K562 (cell line): Measurements from ENCODE around the gene PDIA5. TPM values are rescaled to one million over a fixed set of nuclear protein-coding genes. Genes with fewer than 3 reads are reported as not detected.

Experiments
- ATAC-seq: fragments of 200-7000 bp; cut with Tn5 transposase; 3 replicates; pipeline ENCODE4 v1.9.1; 2020; ENCODE audit warnings: moderate library complexity
- Bru-seq: library from RNA; stranded (reverse); fragments of 400-500 nt; gene quantifications from one replicate; lab custom pipeline; 2021; lab: Mats Ljungman, UMichigan
- BruChase-seq, 2 experiments: library from RNA; stranded (reverse); fragments of 400-500 nt; gene quantifications; one replicate each; lab custom pipeline; 2021; lab: Mats Ljungman, UMichigan
- BruUV-seq: library from RNA; stranded (reverse); fragments of 400-500 nt; replicated peaks from 2 replicates; lab custom pipeline; 2021; lab: Mats Ljungman, UMichigan
- CTCF ChIA-PET: fragments of 300-600 bp; formaldehyde crosslinking; extraction: SDS; loops from one replicate; lab custom pipeline; 2021; ENCODE audit warnings: low intra/inter-chr PET ratio; lab: Yijun Ruan, JAX
- POLR2A ChIA-PET: fragments of 300-600, 350-650 bp; sonication (Branson Sonifier 250); formaldehyde crosslinking; extraction: SDS; loops from one replicate; lab custom pipeline; 2021; ENCODE audit warnings: antibody characterized with exemption, inconsistent platforms; lab: Yijun Ruan, JAX
- DNase-seq, 4 experiments: peaks; one replicate each; pipeline versions ENCODE4 v3.0.0 to v3.0.0-alpha.2; 2011 to 2018; ENCODE audit warnings: low spot score in 3 of 4, mixed read lengths in 3 of 4; ENCODE audit errors: extremely low read depth in 1 of 4
- FAIRE-seq: peaks from 2 replicates; lab custom pipeline; 2011; peaks lifted over from hg19 to GRCh38; lab: Jason Lieb, UNC
- H2AFZ ChIP-seq: 2 replicates; pipeline ENCODE4 v1.6.0; 2011; ENCODE audit warnings: low read depth, low read length, control low read depth, inconsistent platforms
- H3K27ac ChIP-seq: fragments of 200-600 bp; 3 replicates; pipeline ENCODE4 v1.8.0; 2011; ENCODE audit warnings: low read depth, mild to moderate bottlenecking, control low read depth, inconsistent platforms, low read length, moderate library complexity, mixed read lengths; ENCODE audit errors: extremely low read depth
- H3K27me3 ChIP-seq, 2 experiments: fragments of 300-600 bp in 1 of 2; 2 replicates in 1 of 2; 3 replicates in 1 of 2; pipeline versions ENCODE4 v1.6.0 to v1.8.0; 2011; ENCODE audit warnings: inconsistent platforms in 2 of 2, low read length in 2 of 2, mild to moderate bottlenecking in 1 of 2, mixed read lengths in 1 of 2, moderate library complexity in 1 of 2; ENCODE audit not compliant: control insufficient read depth in 2 of 2, insufficient read depth in 2 of 2
- H3K36me3 ChIP-seq: fragments of 300-600 bp; 3 replicates; pipeline ENCODE4 v1.8.0; 2011; ENCODE audit warnings: mild to moderate bottlenecking, low read length, inconsistent platforms; ENCODE audit not compliant: control insufficient read depth, insufficient read depth
- H3K4me1 ChIP-seq, 2 experiments: fragments of 200-600 bp in 1 of 2; replicated peaks in 1 of 2; 2 replicates in 1 of 2; 3 replicates in 1 of 2; pipeline versions ENCODE4 v1.5.1 to v1.8.0; 2011; ENCODE audit warnings: inconsistent platforms in 2 of 2, low read length in 2 of 2, mild to moderate bottlenecking in 1 of 2, mixed read lengths in 1 of 2, moderate library complexity in 1 of 2; ENCODE audit not compliant: control insufficient read depth in 2 of 2, insufficient read depth in 2 of 2
- H3K4me2 ChIP-seq: 2 replicates; pipeline ENCODE4 v1.6.1; 2011; ENCODE audit warnings: low read length, control low read depth, inconsistent platforms, mixed read lengths; ENCODE audit not compliant: insufficient read depth
- H3K4me3 ChIP-seq: fragments of 200-600 bp; sonication (generic), shearing (Covaris generic); 2 replicates; pipeline ENCODE4 v1.5.1; 2016; ENCODE audit warnings: control low read depth, inconsistent platforms
- H3K79me2 ChIP-seq: fragments of 200-600 bp; 3 replicates; pipeline ENCODE4 v1.8.0; 2011; ENCODE audit warnings: low read length, inconsistent platforms; ENCODE audit not compliant: control insufficient read depth, insufficient read depth
- H3K9ac ChIP-seq, 2 experiments: 2 replicates each; pipeline versions ENCODE4 v1.6.0 to v1.6.1; 2011; ENCODE audit warnings: low read depth in 2 of 2, low read length in 2 of 2, control low read depth in 1 of 2, inconsistent platforms in 1 of 2, mild to moderate bottlenecking in 1 of 2, mixed read lengths in 1 of 2; ENCODE audit not compliant: insufficient read depth in 1 of 2
- H3K9me1 ChIP-seq: one replicate; pipeline ENCODE4 v1.6.0; 2011; ENCODE audit warnings: inconsistent platforms, mild to moderate bottlenecking, low read length, moderate library complexity; ENCODE audit not compliant: control insufficient read depth, insufficient read depth
- H3K9me3 ChIP-seq: replicated peaks from 2 replicates; pipeline ENCODE4 v1.5.1; 2011; ENCODE audit warnings: low read depth, low read length, inconsistent platforms; ENCODE audit not compliant: control insufficient read depth, insufficient read depth
- H4K20me1 ChIP-seq: replicated peaks from 2 replicates; pipeline ENCODE4 v1.6.1; 2011; ENCODE audit warnings: low read length, inconsistent platforms, mixed read lengths; ENCODE audit not compliant: control insufficient read depth, insufficient read depth
- COPS2 ChIP-seq: fragments of 450-650 bp; conservative IDR thresholded peaks from 2 replicates; pipeline ENCODE4 v1.6.1; 2016; ENCODE audit warnings: mild to moderate bottlenecking, moderate library complexity
- PRPF4 ChIP-seq: fragments of 200-400 bp; formaldehyde crosslinking; IDR thresholded peaks from one replicate; pipeline ENCODE4 v1.6.1; 2017; ENCODE audit warnings: low read length, low read depth, mild to moderate bottlenecking; ENCODE audit not compliant: insufficient read depth, poor library complexity, severe bottlenecking
- WGBS: fragments of 100-300 bp; shearing (Covaris generic); methylation state at CpG from one replicate; pipeline ENCODE4 v1.1.6; 2016; ENCODE audit warnings: low coverage, mixed read lengths; ENCODE audit not compliant: insufficient coverage; ENCODE audit errors: missing lambda C conversion rate; 5-methylcytosine and 5-hydroxymethylcytosine counted together
- in situ Hi-C: fragments of 300-500 bp; cut with MboI; formaldehyde crosslinking; loops from 4 replicates; pipeline ENCODE4 v1.15.0; 2018; ENCODE audit warnings: inconsistent platforms, mixed read lengths
- intact Hi-C: fragments of 100-400 bp; cut with micrococcal nuclease; formaldehyde crosslinking; loops from 2 replicates; pipeline ENCODE4 v1.14.2; 2022
- long read RNA-seq, 3 experiments: library from polyadenylated mRNA in 2 of 3; library from RNA in 1 of 3; unstranded in 2 of 3; stranded (forward) in 1 of 3; transcript quantifications; one replicate each; pipeline ENCODE4 v2.0.0, GENCODE V29; 2019 to 2022
- polyA minus RNA-seq, 3 experiments: library from RNA; depleted of rRNA, polyadenylated mRNA; stranded (reverse); fragments of >200 nt; gene quantifications; 2 replicates each; pipeline ENCODE4 v1.2.3, GENCODE V29; 2011
- polyA plus RNA-seq, 8 experiments: library from polyadenylated mRNA; depleted of rRNA in 4 of 8; stranded (reverse) in 5 of 8; unstranded in 3 of 8; fragments of >200 nt; fragmentation: Nextera tagmentation in 2 of 8; fragmentation: Illumina TruSeq in 1 of 8; extraction: Ambion mirVana in 2 of 8; extraction: Trizol in 1 of 8; gene quantifications; 2 replicates each; pipeline versions ENCODE4 v1.2.1 to v1.2.3, GENCODE V29; 2011 to 2014; ENCODE audit warnings: inconsistent platforms in 1 of 8, missing spikeins in 1 of 8
- total RNA-seq, 7 experiments: library from RNA; depleted of rRNA in 6 of 7; stranded (reverse); fragments of >200 nt in 6 of 7; fragmentation: Illumina TruSeq in 2 of 7; extraction: Trizol in 2 of 7; gene quantifications; 2 replicates each; pipeline versions ENCODE4 v1.2.1 to v1.2.3, GENCODE V29; 2011 to 2021; ENCODE audit warnings: low replicate concordance in 1 of 7
- TF ChIP-seq, protein P1 (sequence below): fragments of 250-450 bp; sonication (Bioruptor Pico); IDR thresholded peaks from 2 replicates; pipeline ENCODE4 v1.8.0; 2021; ENCODE audit warnings: mild to moderate bottlenecking, moderate library complexity
- TF ChIP-seq, protein P2 (sequence below), 2 experiments: fragments of 450-650 bp; IDR thresholded peaks; 2 replicates each; pipeline ENCODE4 v1.6.1; 2018; ENCODE audit warnings: mild to moderate bottlenecking in 2 of 2, low read depth in 1 of 2; ENCODE audit not compliant: partially characterized antibody in 2 of 2
- TF ChIP-seq, protein P3 (sequence below): conservative IDR thresholded peaks from 2 replicates; pipeline ENCODE4 v1.6.1; 2011; ENCODE audit warnings: low read depth, mild to moderate bottlenecking, low read length; ENCODE audit not compliant: control insufficient read depth

PDIA5 gene
- total RNA-seq (2011; cell fraction: chromatin; rRNA removed; ENCODE audit: low replicate concordance): 90.0 and 97.0 TPM in 2 replicates
- 67.5 and 68.0 TPM in 2 replicates for total RNA-seq (2011; cell fraction: nucleolus; rRNA removed)
- 61.6 and 64.2 TPM in 2 replicates for total RNA-seq (2011; cell fraction: nucleoplasm; rRNA removed)
- total RNA-seq (2014; rRNA removed) (19.6 and 20.9 TPM in 2 replicates), total RNA-seq (2014; rRNA removed; fragmentation: Illumina TruSeq; extraction: Trizol) (18.2 and 21.4 TPM in 2 replicates), total RNA-seq (2015; rRNA removed; fragmentation: Illumina TruSeq; extraction: Trizol) (16.1 and 18.0 TPM in 2 replicates), total RNA-seq (2021) (23.9 and 27.5 TPM in 2 replicates), polyA plus RNA-seq (2011; rRNA removed) (29.2 and 31.8 TPM in 2 replicates), polyA plus RNA-seq (2014; fragmentation: Illumina TruSeq; extraction: Trizol) (24.9 and 25.9 TPM in 2 replicates), polyA plus RNA-seq (2014; fragmentation: Nextera tagmentation; extraction: Ambion mirVana) (1 to 10 TPM; 3.4 to 4.7 TPM), polyA plus RNA-seq (2014; rRNA removed) (25.7 and 30.0 TPM in 2 replicates), polyA minus RNA-seq (2011; rRNA and poly(A)+ RNA removed) (33.5 and 35.7 TPM in 2 replicates), Bru-seq, nascent RNA (percentile 77 among the genes with signal in this experiment), BruChase-seq, experiment 1, labeled RNA remaining after a 2-hour chase (percentile 73 among the genes with signal in this experiment), BruChase-seq, experiment 2, labeled RNA remaining after a 6-hour chase (percentile 70 among the genes with signal in this experiment)
- polyA plus RNA-seq (2011; cell fraction: cytosol; rRNA removed): 22.6 and 29.7 TPM in 2 replicates
- polyA plus RNA-seq (2011; cell fraction: nucleus; rRNA removed): 29.8 and 32.1 TPM in 2 replicates
- polyA plus RNA-seq (2012): 20.2 and 26.6 TPM in 2 replicates
- 14.5 and 20.6 TPM in 2 replicates for polyA minus RNA-seq (2011; cell fraction: cytosol; rRNA and poly(A)+ RNA removed)
- polyA minus RNA-seq (2011; cell fraction: nucleus; rRNA and poly(A)+ RNA removed): 11.2 and 26.9 TPM in 2 replicates
- long read RNA-seq, experiment 1, transcript PDIA5-201 (17 exons, 1,799 nt): major isoform, 60 of 93 reads
- long read RNA-seq, experiment 1, partial matches to known transcripts: 25 of 93 reads
- long read RNA-seq, experiment 1, other reads (novel, unspliced or antisense): 7 of 93 reads
- long read RNA-seq, experiment 2, transcript PDIA5-201 (17 exons, 1,799 nt): major isoform, 22 of 32 reads
- long read RNA-seq, experiment 2, partial matches to known transcripts: 4 of 32 reads
- long read RNA-seq, experiment 2, other reads (novel, unspliced or antisense): 5 of 32 reads
- long read RNA-seq, experiment 3, transcript PDIA5-201 (17 exons, 1,799 nt): major isoform, 23 of 26 reads
- long read RNA-seq, experiment 3, partial matches to known transcripts: 1 of 26 reads
- long read RNA-seq, experiment 3, other reads (novel, unspliced or antisense): 2 of 26 reads

DNA sequence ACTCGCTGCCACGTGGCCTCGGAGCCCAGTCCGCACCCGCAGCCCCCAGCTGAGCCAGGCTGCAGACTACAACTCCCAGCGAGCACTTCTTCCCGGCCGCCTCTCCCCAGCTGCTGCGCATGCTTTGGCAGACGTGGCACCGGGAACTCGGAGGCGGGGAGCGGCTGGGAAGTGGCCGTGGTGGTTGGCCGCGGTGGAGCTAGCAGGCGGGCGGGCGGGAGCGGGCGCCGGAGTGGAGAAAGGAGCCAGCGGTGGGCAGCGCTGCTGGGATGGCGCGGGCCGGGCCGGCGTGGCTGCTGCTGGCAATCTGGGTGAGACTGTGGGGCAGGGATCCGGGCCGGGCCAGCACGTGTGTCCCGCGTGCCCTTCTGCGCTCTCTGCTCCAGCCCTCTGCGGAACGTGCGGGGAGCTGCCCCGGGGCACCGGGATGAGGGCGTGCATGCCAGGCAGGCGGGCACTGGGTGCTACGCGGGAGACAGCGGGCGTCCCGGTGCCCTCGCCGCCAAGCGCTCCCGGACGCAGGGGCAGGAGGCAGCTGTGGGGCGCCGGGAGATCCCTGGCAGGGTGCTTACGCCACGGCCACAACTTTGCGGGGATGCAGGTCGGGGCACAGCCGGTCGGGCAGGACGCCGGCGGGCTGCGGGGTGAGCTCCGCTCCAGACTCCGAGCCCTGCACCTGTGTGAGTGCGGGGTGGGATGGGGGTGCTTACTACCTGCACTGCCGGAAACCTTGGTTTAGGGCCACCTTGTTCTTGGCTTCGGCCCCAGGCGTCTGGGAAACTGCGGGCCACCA is at the start of gene PDIA5:
Gene PDIA5 (plus strand): TSS at position 130 of the 793 bp plus-strand sequence. CDS start 140 bp downstream, at position 270.
- ATAC-seq: peak; percentile 92
- no peaks in the 10 kb centered on the region for H3K27me3 ChIP-seq
- 2% methylated on average over 31 of the region's 72 CpGs for WGBS
- BruUV-seq: no TSS peak
- peak within 1 kb of the TSS; percentile 82 to 98 for H3K9ac ChIP-seq
- peaks cover 6% of the 10 kb centered on the region; the same call in 1 of the 3 replicates for H3K36me3 ChIP-seq
- peak; percentile 87 for FAIRE-seq
- peak within 1 kb of the TSS; percentile 83 for H3K4me3 ChIP-seq
- POLR2A ChIA-PET: interaction anchor here (0.7 to 2.4 kb wide), 5 partner anchors 10 to 29 kb away, joined by 3 to 20 read pairs (median 7); no protein-coding TSS in a partner anchor
- peaks cover 25 to 34% of the 10 kb centered on the region in 2 experiments for H3K4me1 ChIP-seq
- peaks cover 51% of the 10 kb centered on the region for H3K79me2 ChIP-seq
- H3K9me3 ChIP-seq: no peaks in the 10 kb centered on the region
- intact Hi-C loops (no loop called here), in situ Hi-C loops (no loop called here)
- CTCF ChIA-PET: no interaction called here
- H3K27ac ChIP-seq: peak within 1 kb of the TSS; percentile 72
- H4K20me1 ChIP-seq: peaks cover 26% of the 10 kb centered on the region
- peak within 1 kb of the TSS; percentile 92 for H3K4me2 ChIP-seq
- H2AFZ ChIP-seq: peak within 1 kb of the TSS; percentile 79
- H3K9me1 ChIP-seq: peaks cover 5% of the 10 kb centered on the region
- peak; percentile 83 to 90 (median 86) for DNase-seq
- TF ChIP-seq PRPF4 (no peak), COPS2 (no peak)
- TF ChIP-seq, protein P1, sequence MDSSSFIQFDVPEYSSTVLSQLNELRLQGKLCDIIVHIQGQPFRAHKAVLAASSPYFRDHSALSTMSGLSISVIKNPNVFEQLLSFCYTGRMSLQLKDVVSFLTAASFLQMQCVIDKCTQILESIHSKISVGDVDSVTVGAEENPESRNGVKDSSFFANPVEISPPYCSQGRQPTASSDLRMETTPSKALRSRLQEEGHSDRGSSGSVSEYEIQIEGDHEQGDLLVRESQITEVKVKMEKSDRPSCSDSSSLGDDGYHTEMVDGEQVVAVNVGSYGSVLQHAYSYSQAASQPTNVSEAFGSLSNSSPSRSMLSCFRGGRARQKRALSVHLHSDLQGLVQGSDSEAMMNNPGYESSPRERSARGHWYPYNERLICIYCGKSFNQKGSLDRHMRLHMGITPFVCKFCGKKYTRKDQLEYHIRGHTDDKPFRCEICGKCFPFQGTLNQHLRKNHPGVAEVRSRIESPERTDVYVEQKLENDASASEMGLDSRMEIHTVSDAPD (CRISPR knock-in tag): no peak
- TF ChIP-seq, protein P2, sequence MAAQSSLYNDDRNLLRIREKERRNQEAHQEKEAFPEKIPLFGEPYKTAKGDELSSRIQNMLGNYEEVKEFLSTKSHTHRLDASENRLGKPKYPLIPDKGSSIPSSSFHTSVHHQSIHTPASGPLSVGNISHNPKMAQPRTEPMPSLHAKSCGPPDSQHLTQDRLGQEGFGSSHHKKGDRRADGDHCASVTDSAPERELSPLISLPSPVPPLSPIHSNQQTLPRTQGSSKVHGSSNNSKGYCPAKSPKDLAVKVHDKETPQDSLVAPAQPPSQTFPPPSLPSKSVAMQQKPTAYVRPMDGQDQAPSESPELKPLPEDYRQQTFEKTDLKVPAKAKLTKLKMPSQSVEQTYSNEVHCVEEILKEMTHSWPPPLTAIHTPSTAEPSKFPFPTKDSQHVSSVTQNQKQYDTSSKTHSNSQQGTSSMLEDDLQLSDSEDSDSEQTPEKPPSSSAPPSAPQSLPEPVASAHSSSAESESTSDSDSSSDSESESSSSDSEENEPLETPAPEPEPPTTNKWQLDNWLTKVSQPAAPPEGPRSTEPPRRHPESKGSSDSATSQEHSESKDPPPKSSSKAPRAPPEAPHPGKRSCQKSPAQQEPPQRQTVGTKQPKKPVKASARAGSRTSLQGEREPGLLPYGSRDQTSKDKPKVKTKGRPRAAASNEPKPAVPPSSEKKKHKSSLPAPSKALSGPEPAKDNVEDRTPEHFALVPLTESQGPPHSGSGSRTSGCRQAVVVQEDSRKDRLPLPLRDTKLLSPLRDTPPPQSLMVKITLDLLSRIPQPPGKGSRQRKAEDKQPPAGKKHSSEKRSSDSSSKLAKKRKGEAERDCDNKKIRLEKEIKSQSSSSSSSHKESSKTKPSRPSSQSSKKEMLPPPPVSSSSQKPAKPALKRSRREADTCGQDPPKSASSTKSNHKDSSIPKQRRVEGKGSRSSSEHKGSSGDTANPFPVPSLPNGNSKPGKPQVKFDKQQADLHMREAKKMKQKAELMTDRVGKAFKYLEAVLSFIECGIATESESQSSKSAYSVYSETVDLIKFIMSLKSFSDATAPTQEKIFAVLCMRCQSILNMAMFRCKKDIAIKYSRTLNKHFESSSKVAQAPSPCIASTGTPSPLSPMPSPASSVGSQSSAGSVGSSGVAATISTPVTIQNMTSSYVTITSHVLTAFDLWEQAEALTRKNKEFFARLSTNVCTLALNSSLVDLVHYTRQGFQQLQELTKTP (IDR thresholded peaks at IDR 0.05; ENCODE audit: low read depth in 1 of 2, partially characterized antibody in 2 of 2): peak in 1 of 2 experiments; percentile 77
- TF ChIP-seq, protein P3, sequence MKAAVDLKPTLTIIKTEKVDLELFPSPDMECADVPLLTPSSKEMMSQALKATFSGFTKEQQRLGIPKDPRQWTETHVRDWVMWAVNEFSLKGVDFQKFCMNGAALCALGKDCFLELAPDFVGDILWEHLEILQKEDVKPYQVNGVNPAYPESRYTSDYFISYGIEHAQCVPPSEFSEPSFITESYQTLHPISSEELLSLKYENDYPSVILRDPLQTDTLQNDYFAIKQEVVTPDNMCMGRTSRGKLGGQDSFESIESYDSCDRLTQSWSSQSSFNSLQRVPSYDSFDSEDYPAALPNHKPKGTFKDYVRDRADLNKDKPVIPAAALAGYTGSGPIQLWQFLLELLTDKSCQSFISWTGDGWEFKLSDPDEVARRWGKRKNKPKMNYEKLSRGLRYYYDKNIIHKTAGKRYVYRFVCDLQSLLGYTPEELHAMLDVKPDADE: peak; percentile 84
